ENCODE results near the gene TSPEAR.

- TF ChIP-seq FOXA1 (IDR thresholded peaks at IDR 0.05) (no peak), SUZ12 (IDR thresholded peaks at IDR 0.05) (no peak), ZNF384 (IDR thresholded peaks at IDR 0.05) (no peak), LEF1 (IDR thresholded peaks at IDR 0.05; ENCODE audit: borderline replicate concordance) (no peak), CTBP1 (IDR thresholded peaks at IDR 0.05; ENCODE audit: borderline replicate concordance) (no peak), BHLHE40 (IDR thresholded peaks at IDR 0.05; ENCODE audit: borderline replicate concordance) (no peak), ELF4 (IDR thresholded peaks at IDR 0.05) (no peak), HDGF (IDR thresholded peaks at IDR 0.05; ENCODE audit: borderline replicate concordance) (no peak), FOXM1 (IDR thresholded peaks at IDR 0.05; ENCODE audit: borderline replicate concordance) (no peak), NFRKB (IDR thresholded peaks at IDR 0.05) (no peak), SP1 (IDR thresholded peaks at IDR 0.05) (no peak), FOXK2 (IDR thresholded peaks at IDR 0.05) (no peak), L3MBTL2 (conservative IDR thresholded peaks at IDR 0.05) (no peak)
These were observed 203.0 kb downstream of the TSPEAR start for GRCh38 chr21:44508426-44508710.

Data from HEK293T (cell line).